GM18517 (cell line): ENCODE data around the gene GTF2A1.
"Not testable (repeated sequence)": the region's sequence is repeated elsewhere in the genome, so short reads cannot be mapped to it uniquely, and the experiment has no call there.

ENCODE experiments used
- ATAC-seq: cut with Tn5 transposase; IDR thresholded peaks from one replicate; pipeline ENCODE4 v1.9.1; 2021; ENCODE audit warnings: mild to moderate bottlenecking, moderate library complexity; ENCODE audit not compliant: unreplicated experiment

GTF2A1 gene

GRCh38 chr14:81233615-81234014, 12.9 kb upstream of the GTF2A1 start:
- no peak for ATAC-seq

- no peak for ATAC-seq
Measured at GRCh38 chr14:81231540-81231939, 10.8 kb upstream of the GTF2A1 start.

- no peak for ATAC-seq
Measured at GRCh38 chr14:81224222-81224621, 3.5 kb upstream of the GTF2A1 start.

GRCh38 chr14:81223788-81224187, 3.0 kb upstream of the GTF2A1 start:
- ATAC-seq, result not testable (repeated sequence)

GRCh38 chr14:81222691-81223090, 1.9 kb upstream of the GTF2A1 start:
- ATAC-seq, result no peak

- no peak for ATAC-seq
Measured at GRCh38 chr14:81222126-81222525, 1.4 kb upstream of the GTF2A1 start.

- ATAC-seq, result no peak
Measured at GRCh38 chr14:81221579-81222102, 882 bp upstream of the GTF2A1 start.

GRCh38 chr14:81220580-81220829, 254 bp downstream of the GTF2A1 start:
- ATAC-seq, result no peak

GRCh38 chr14:81219759-81220579, 790 bp downstream of the GTF2A1 start:
- no peak for ATAC-seq

GRCh38 chr14:81219210-81219758, 1.5 kb downstream of the GTF2A1 start:
- peak; percentile 65 for ATAC-seq

- ATAC-seq, result peak; percentile 77
Measured at GRCh38 chr14:81211844-81212243, 8.9 kb downstream of the GTF2A1 start.

GRCh38 chr14:81209167-81209836, 11.5 kb downstream of the GTF2A1 start:
- no peak for ATAC-seq

- no peak for ATAC-seq
Measured at GRCh38 chr14:81208489-81208888, 12.3 kb downstream of the GTF2A1 start.

- no peak for ATAC-seq
Measured at GRCh38 chr14:81206115-81206514, 14.6 kb downstream of the GTF2A1 start.

GRCh38 chr14:81205639-81206038, 15.1 kb downstream of the GTF2A1 start:
- ATAC-seq, result no peak

GRCh38 chr14:81200054-81200453, 20.7 kb downstream of the GTF2A1 start:
- ATAC-seq, result no peak

GRCh38 chr14:81199084-81199483, 21.7 kb downstream of the GTF2A1 start:
- no peak for ATAC-seq

- no peak for ATAC-seq
Measured at GRCh38 chr14:81198651-81199050, 22.1 kb downstream of the GTF2A1 start.

- ATAC-seq, result peak; percentile 55
Measured at GRCh38 chr14:81193924-81194633, 26.7 kb downstream of the GTF2A1 start.

- no peak for ATAC-seq
Measured at GRCh38 chr14:81192594-81192993, 28.2 kb downstream of the GTF2A1 start.

GRCh38 chr14:81187832-81188522, 32.8 kb downstream of the GTF2A1 start:
- ATAC-seq, result peak; percentile 94
